Suprapubic skin (tissue), 4 donors: Measurements from ENCODE around the gene TAP2. TPM values are rescaled to one million over a fixed set of nuclear protein-coding genes. Genes with fewer than 3 reads are reported as not detected.
"Not testable (repeated sequence)": the region's sequence is repeated elsewhere in the genome, so short reads cannot be mapped to it uniquely, and the experiment has no call there.

Experiments
- DNase-seq, 2 donors: peaks; one replicate each; pipeline ENCODE4 v3.0.0-alpha.2; 2019; ENCODE audit warnings: low spot score in 2 of 2
- H3K27ac ChIP-seq: fragments of 200-600 bp; sonication (generic); one replicate; pipeline ENCODE4 v1.5.1; 2019
- H3K27me3 ChIP-seq: fragments of 200-600 bp; sonication (generic); one replicate; pipeline ENCODE4 v1.5.1; 2019
- H3K36me3 ChIP-seq: fragments of 200-600 bp; sonication (generic); one replicate; pipeline ENCODE4 v1.5.1; 2019
- H3K4me1 ChIP-seq: fragments of 200-600 bp; sonication (generic); one replicate; pipeline ENCODE4 v1.5.1; 2019
- H3K4me3 ChIP-seq: fragments of 200-600 bp; sonication (generic); one replicate; pipeline ENCODE4 v1.5.1; 2019; ENCODE audit warnings: mild to moderate bottlenecking
- H3K9me3 ChIP-seq: fragments of 200-600 bp; sonication (generic); one replicate; pipeline ENCODE4 v1.5.1; 2019
- EP300 ChIP-seq: sonication (generic); formaldehyde crosslinking; IDR thresholded peaks from one replicate; pipeline ENCODE4 v1.6.1; 2017; ENCODE audit warnings: antibody characterized with exemption
- POLR2A ChIP-seq, 2 donors: fragments of 450-650 bp; IDR thresholded peaks; one replicate each; pipeline ENCODE4 v1.6.1; 2017; ENCODE audit warnings: antibody characterized with exemption in 2 of 2, mild to moderate bottlenecking in 2 of 2, moderate library complexity in 2 of 2
- POLR2AphosphoS5 ChIP-seq, 3 donors: sonication (generic); formaldehyde crosslinking; IDR thresholded peaks; one replicate each; pipeline ENCODE4 v1.6.1; 2017; ENCODE audit warnings: antibody characterized with exemption in 3 of 3
- WGBS: methylation state at CpG from one replicate; pipeline ENCODE4 v1.1.5; 2018; 5-methylcytosine and 5-hydroxymethylcytosine counted together
- total RNA-seq, 4 donors: library from RNA; depleted of rRNA; stranded (reverse); fragments of >200 nt; gene quantifications; one replicate each; pipeline ENCODE4 v1.1.0, GENCODE V29; 2016
- TF ChIP-seq, protein P1 (sequence below), 2 donors: fragments of 200-600 bp in 1 of 2; fragments of 450-650 bp in 1 of 2; sonication (generic) in 1 of 2; IDR thresholded peaks; one replicate each; pipeline ENCODE4 v1.5.1; 2016 to 2019; ENCODE audit warnings: antibody characterized with exemption in 2 of 2, mild to moderate bottlenecking in 1 of 2, moderate library complexity in 1 of 2

The TAP2 gene
- total RNA-seq, 4 donors from 2014 or later = 17.7 to 20.8 (median 20.1) TPM

DNA sequence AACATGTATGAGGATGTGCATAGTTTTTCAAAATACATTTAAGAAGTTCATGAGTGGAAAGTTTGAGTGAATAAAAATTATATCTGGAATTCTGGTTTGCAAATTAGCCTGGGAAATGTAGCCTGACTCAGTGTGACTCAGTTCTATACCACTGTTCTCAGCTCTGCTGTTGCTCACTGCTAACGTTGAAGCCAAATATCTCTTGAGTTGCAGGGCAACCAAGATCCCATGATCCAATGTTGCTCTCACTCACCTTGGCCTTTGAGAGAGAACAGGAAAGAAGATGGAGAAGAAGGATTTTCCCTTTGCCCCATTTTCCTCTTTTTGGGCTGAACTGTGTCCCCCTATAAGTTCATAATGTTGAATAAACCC lies 44.3 kb upstream of the TAP2 start:
- no peaks in the 10 kb centered on the region for H3K36me3 ChIP-seq
- no peak overlapping the region for H3K27ac ChIP-seq
- WGBS = 58% methylated on average over 1 of the region's 1 CpG
- TF ChIP-seq, protein P1, sequence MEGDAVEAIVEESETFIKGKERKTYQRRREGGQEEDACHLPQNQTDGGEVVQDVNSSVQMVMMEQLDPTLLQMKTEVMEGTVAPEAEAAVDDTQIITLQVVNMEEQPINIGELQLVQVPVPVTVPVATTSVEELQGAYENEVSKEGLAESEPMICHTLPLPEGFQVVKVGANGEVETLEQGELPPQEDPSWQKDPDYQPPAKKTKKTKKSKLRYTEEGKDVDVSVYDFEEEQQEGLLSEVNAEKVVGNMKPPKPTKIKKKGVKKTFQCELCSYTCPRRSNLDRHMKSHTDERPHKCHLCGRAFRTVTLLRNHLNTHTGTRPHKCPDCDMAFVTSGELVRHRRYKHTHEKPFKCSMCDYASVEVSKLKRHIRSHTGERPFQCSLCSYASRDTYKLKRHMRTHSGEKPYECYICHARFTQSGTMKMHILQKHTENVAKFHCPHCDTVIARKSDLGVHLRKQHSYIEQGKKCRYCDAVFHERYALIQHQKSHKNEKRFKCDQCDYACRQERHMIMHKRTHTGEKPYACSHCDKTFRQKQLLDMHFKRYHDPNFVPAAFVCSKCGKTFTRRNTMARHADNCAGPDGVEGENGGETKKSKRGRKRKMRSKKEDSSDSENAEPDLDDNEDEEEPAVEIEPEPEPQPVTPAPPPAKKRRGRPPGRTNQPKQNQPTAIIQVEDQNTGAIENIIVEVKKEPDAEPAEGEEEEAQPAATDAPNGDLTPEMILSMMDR (IDR thresholded peaks at IDR 0.05) = no peak
- TF ChIP-seq POLR2AphosphoS5 (IDR thresholded peaks at IDR 0.05) = no peak
- TF ChIP-seq POLR2A (IDR thresholded peaks at IDR 0.05) = no peak
- TF ChIP-seq EP300 = no peak
- no peak for DNase-seq
- no peaks in the 10 kb centered on the region for H3K4me1 ChIP-seq
- H3K27me3 ChIP-seq = peaks cover 12% of the 10 kb centered on the region
- no peak overlapping the region for H3K4me3 ChIP-seq
- no peaks in the 10 kb centered on the region for H3K9me3 ChIP-seq

DNA sequence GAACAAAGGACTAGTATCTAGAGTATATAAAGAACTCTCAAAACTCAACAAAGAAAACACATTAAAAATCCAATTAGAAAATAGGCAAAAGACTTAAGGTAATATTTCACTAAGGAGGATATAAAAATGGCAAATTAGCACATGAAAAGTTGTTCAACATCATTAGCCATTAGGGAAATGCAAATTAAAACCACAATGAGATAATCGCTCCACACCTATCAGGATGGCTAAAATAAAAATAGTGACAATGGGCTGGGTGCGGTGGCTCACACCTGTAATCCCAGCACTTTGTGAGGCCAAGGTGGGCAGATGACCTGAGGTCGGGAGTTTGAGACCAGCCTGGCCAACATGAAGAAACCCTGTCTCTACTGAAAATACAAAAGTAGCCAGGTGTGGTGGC lies 42.4 kb upstream of the TAP2 start:
- not testable (repeated sequence) for H3K4me3 ChIP-seq, H3K9me3 ChIP-seq, DNase-seq, H3K36me3 ChIP-seq, H3K4me1 ChIP-seq, H3K27ac ChIP-seq
- H3K27me3 ChIP-seq = peaks cover 12% of the 10 kb centered on the region
- WGBS = 94% methylated on average over 3 of the region's 3 CpGs

DNA sequence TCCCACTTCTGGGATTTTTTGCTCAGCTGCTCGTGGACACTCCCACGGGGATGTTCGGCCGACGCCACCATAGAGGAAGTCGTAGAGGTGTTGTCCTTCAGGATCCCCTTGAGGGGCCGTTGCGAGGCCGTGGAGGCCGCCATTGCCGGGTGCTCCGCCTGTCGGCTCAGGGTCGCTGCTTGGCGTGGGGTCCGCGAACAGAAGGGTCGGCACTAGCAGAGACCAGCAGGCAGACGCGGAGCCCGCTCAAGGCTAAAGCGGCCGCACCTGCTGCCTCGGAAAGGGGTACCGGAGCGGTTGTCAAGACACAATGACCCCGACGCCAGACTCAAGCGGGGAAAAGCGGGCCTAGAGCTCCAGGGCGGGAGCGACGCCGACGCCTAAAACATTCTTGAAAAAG lies 41.2 kb upstream of the TAP2 start:
- Histone ChIP-seq H3K9me3 (no peaks in the 10 kb centered on the region), H3K4me3 (no peak overlapping the region), H3K4me1 (no peaks in the 10 kb centered on the region), H3K27me3 (peaks cover 16% of the 10 kb centered on the region), H3K27ac (no peak overlapping the region), H3K36me3 (no peaks in the 10 kb centered on the region)
- WGBS = 60% methylated on average over 35 of the region's 35 CpGs
- TF ChIP-seq, protein P1 (IDR thresholded peaks at IDR 0.05) = no peak
- TF ChIP-seq POLR2AphosphoS5 (IDR thresholded peaks at IDR 0.05) = no peak
- TF ChIP-seq POLR2A (IDR thresholded peaks at IDR 0.05) = no peak
- no peak for TF ChIP-seq EP300
- DNase-seq = no peak

DNA sequence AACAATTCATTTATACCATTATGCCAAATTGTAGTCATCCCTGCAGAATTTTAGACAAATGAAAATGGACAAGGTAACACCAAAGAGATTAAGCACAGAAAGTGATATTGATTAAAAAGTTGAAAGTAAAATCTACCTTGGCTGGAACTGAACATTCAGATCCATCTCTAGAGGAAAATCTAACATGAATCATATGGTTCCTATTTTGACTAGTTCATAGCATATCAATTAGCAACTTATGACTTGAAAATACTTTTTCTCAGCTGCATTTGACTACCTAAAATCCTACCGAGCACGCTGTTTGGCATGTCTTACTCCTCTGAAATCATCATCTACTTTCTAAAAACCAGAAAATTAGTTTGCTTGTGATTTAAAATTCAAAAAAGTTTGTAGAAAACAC lies 38.1 kb upstream of the TAP2 start:
- H3K9me3 ChIP-seq = no peaks in the 10 kb centered on the region
- no peaks in the 10 kb centered on the region for H3K4me1 ChIP-seq
- no peak overlapping the region for H3K27ac ChIP-seq
- H3K36me3 ChIP-seq = no peaks in the 10 kb centered on the region
- 85% methylated on average over 2 of the region's 2 CpGs for WGBS
- no peak for TF ChIP-seq POLR2A (IDR thresholded peaks at IDR 0.05)
- TF ChIP-seq, protein P1 (IDR thresholded peaks at IDR 0.05) = no peak
- TF ChIP-seq POLR2AphosphoS5 (IDR thresholded peaks at IDR 0.05) = no peak
- no peak for TF ChIP-seq EP300
- H3K27me3 ChIP-seq = peaks cover 24% of the 10 kb centered on the region
- DNase-seq = no peak
- no peak overlapping the region for H3K4me3 ChIP-seq

DNA sequence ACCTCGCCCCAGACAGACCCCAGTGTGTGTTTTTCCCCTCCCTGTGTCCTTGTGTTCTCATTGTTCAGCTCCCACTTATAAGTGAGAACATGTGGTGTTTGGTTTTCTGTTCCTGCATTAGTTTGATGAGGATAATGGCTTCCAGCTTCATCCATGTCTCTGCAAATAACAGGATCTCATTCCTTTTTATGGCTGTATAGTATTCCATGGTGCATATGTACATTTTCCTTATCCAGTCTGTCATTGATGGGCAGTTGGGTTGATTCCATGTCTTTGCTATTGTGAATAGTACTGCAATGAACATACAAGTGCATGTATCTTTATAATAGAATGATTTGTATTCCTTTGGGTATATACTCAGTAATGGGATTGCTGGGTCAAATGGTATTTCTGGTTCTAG lies 35.4 kb upstream of the TAP2 start:
- 57% methylated on average over 1 of the region's 1 CpG for WGBS

DNA sequence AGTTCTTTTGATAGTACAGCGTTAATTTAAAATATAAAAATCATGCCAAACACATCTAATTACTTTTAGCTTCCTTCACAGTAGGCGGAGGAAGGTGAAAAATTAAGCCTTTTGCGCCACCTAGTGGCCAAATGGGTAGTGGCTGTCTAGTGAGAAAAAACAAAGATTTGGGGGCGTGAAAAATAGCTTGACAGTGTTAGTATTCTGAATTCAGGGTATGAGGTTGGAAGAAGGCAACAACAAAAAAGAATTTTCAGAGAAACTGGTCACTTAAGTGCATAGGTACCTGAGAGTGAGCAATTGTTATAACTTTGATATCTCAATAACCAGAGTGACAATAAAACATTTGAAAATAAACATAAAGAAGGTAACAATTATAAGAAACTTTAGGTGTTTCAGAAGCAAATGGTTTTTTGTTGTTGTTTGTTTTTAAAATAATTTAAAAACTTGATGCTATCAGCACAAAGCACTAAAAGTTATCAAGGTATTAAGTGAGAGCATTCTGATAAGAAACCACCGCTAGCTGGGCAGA lies 29.8 kb upstream of the TAP2 start:
- TF ChIP-seq, protein P1 (IDR thresholded peaks at IDR 0.05) = peak; percentile 80 to 98
- TF ChIP-seq POLR2AphosphoS5 (IDR thresholded peaks at IDR 0.05) = no peak
- TF ChIP-seq POLR2A (IDR thresholded peaks at IDR 0.05) = no peak
- TF ChIP-seq EP300 = no peak
- Histone ChIP-seq H3K27me3 (peaks cover 8% of the 10 kb centered on the region), H3K27ac (no peak overlapping the region), H3K4me1 (no peaks in the 10 kb centered on the region), H3K36me3 (no peaks in the 10 kb centered on the region), H3K9me3 (no peaks in the 10 kb centered on the region), H3K4me3 (no peak overlapping the region)
- WGBS = 19% methylated on average over 5 of the region's 5 CpGs
- DNase-seq = peak; percentile 88 to 89

More for the DNA sequence above, 35.4 kb upstream of the TAP2 start:
- H3K4me3 ChIP-seq, H3K27ac ChIP-seq, H3K4me1 ChIP-seq, DNase-seq, H3K36me3 ChIP-seq, H3K9me3 ChIP-seq: not testable (repeated sequence)
- H3K27me3 ChIP-seq = peaks cover 20% of the 10 kb centered on the region
